Lower leg skin (tissue), 3 donors: ENCODE results near the gene LY6G6F.

Experiments used
- POLR2A ChIP-seq, 2 donors: fragments of 450-650 bp; IDR thresholded peaks; one replicate each; pipeline ENCODE4 v1.6.1; 2016 to 2017; ENCODE audit warnings: antibody characterized with exemption in 2 of 2, mild to moderate bottlenecking in 1 of 2, moderate library complexity in 1 of 2
- TF ChIP-seq, protein P1 (sequence below), 3 donors: fragments of 450-650 bp; IDR thresholded peaks; one replicate each; pipeline ENCODE4 v1.5.1; 2016; ENCODE audit warnings: antibody characterized with exemption in 3 of 3, mild to moderate bottlenecking in 3 of 3, moderate library complexity in 2 of 3

DNA sequence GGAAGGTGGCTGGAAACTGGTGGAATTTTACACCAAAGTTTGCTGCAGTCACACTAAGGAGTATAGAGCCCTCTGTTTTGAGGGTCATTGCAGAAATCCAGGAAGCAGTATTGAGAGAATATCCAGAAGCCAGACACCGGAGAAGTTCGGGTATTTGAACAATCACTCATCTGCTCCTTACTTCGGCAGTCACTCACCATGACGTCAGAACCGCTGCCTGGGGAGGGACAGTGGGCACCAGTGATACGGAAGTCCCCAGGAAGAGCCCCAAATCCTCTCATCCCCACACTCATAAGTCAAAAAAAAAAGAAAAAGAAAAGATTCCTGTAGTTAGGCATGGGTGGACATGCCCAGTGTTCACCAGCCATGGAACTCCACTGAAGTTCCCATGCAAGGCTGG lies 29.8 kb upstream of the LY6G6F start:
- TF ChIP-seq POLR2A (IDR thresholded peaks at IDR 0.05): no peak
- TF ChIP-seq, protein P1, sequence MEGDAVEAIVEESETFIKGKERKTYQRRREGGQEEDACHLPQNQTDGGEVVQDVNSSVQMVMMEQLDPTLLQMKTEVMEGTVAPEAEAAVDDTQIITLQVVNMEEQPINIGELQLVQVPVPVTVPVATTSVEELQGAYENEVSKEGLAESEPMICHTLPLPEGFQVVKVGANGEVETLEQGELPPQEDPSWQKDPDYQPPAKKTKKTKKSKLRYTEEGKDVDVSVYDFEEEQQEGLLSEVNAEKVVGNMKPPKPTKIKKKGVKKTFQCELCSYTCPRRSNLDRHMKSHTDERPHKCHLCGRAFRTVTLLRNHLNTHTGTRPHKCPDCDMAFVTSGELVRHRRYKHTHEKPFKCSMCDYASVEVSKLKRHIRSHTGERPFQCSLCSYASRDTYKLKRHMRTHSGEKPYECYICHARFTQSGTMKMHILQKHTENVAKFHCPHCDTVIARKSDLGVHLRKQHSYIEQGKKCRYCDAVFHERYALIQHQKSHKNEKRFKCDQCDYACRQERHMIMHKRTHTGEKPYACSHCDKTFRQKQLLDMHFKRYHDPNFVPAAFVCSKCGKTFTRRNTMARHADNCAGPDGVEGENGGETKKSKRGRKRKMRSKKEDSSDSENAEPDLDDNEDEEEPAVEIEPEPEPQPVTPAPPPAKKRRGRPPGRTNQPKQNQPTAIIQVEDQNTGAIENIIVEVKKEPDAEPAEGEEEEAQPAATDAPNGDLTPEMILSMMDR (IDR thresholded peaks at IDR 0.05): no peak
